ENCODE results near the gene PLAAT1. TPM values are rescaled to one million over a fixed set of nuclear protein-coding genes. Genes with fewer than 3 reads are reported as not detected.

PLAAT1 gene
- total RNA-seq, 1 experiment from 2014 or later: not detected

GRCh38 chr3:193230610-193231009 is 10.4 kb upstream of the PLAAT1 start:
- H3K27me3 ChIP-seq (ENCODE audit: insufficient read depth, low read length): peaks cover 32% of the 10 kb centered on the region; the same call in 1 of the 2 replicates
- no peaks in the 10 kb centered on the region for H4K20me1 ChIP-seq (ENCODE audit: insufficient read depth)
- no peak overlapping the region for H3K27ac ChIP-seq (ENCODE audit: low read depth, low read length)
- TF ChIP-seq, protein P1, sequence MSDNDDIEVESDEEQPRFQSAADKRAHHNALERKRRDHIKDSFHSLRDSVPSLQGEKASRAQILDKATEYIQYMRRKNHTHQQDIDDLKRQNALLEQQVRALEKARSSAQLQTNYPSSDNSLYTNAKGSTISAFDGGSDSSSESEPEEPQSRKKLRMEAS (IDR thresholded peaks at IDR 0.05): no peak
- TF ChIP-seq FOSL1 (IDR thresholded peaks at IDR 0.05; ENCODE audit: low read depth): no peak
- TF ChIP-seq, protein P2, sequence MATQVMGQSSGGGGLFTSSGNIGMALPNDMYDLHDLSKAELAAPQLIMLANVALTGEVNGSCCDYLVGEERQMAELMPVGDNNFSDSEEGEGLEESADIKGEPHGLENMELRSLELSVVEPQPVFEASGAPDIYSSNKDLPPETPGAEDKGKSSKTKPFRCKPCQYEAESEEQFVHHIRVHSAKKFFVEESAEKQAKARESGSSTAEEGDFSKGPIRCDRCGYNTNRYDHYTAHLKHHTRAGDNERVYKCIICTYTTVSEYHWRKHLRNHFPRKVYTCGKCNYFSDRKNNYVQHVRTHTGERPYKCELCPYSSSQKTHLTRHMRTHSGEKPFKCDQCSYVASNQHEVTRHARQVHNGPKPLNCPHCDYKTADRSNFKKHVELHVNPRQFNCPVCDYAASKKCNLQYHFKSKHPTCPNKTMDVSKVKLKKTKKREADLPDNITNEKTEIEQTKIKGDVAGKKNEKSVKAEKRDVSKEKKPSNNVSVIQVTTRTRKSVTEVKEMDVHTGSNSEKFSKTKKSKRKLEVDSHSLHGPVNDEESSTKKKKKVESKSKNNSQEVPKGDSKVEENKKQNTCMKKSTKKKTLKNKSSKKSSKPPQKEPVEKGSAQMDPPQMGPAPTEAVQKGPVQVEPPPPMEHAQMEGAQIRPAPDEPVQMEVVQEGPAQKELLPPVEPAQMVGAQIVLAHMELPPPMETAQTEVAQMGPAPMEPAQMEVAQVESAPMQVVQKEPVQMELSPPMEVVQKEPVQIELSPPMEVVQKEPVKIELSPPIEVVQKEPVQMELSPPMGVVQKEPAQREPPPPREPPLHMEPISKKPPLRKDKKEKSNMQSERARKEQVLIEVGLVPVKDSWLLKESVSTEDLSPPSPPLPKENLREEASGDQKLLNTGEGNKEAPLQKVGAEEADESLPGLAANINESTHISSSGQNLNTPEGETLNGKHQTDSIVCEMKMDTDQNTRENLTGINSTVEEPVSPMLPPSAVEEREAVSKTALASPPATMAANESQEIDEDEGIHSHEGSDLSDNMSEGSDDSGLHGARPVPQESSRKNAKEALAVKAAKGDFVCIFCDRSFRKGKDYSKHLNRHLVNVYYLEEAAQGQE (IDR thresholded peaks at IDR 0.05; ENCODE audit: low read depth): no peak
- no peak for TF ChIP-seq ZFX (IDR thresholded peaks at IDR 0.05)
- no peaks in the 10 kb centered on the region for H3K79me2 ChIP-seq (ENCODE audit: insufficient read depth, low read length)
- no peak for DNase-seq (ENCODE audit: low read depth, low spot score)
- H3K9me3 ChIP-seq (ENCODE audit: control insufficient read depth in 1 of 2, insufficient read depth in 1 of 2, low read depth in 1 of 2, low read length in 2 of 2): no peaks in the 10 kb centered on the region
- intact Hi-C loops (cut with micrococcal nuclease): no loop called here
- RAD21 ChIA-PET (ENCODE audit: low non-redundant PET in 1 of 2, low total read pairs in 2 of 2, uncharacterized antibody in 2 of 2, unreplicated experiment in 2 of 2): no interaction called here
- H3K9me2 ChIP-seq (ENCODE audit: insufficient read depth): no peaks in the 10 kb centered on the region
- H3K4me2 ChIP-seq (ENCODE audit: low read length): no peak overlapping the region
- ATAC-seq: no peak
- H3K9ac ChIP-seq (ENCODE audit: low read length): no peak overlapping the region
- BruUV-seq (replicated peaks): no TSS peak
- no peak overlapping the region for H2AFZ ChIP-seq (ENCODE audit: low read depth, low read length, poor library complexity, severe bottlenecking)
- CTCF ChIA-PET: no interaction called here
- no peaks in the 10 kb centered on the region for H3K4me1 ChIP-seq (ENCODE audit: control insufficient read depth in 1 of 2, insufficient read depth in 2 of 2, low read length in 2 of 2)
- POLR2A ChIA-PET: no interaction called here
- H3K36me3 ChIP-seq (ENCODE audit: control insufficient read depth in 1 of 2, insufficient read depth in 2 of 2, low read length in 2 of 2): no peaks in the 10 kb centered on the region
- H3K4me3 ChIP-seq (replicated peaks in 1 of 2; ENCODE audit: low read depth in 1 of 2, low read length in 2 of 2): no peak overlapping the region

DNA sequence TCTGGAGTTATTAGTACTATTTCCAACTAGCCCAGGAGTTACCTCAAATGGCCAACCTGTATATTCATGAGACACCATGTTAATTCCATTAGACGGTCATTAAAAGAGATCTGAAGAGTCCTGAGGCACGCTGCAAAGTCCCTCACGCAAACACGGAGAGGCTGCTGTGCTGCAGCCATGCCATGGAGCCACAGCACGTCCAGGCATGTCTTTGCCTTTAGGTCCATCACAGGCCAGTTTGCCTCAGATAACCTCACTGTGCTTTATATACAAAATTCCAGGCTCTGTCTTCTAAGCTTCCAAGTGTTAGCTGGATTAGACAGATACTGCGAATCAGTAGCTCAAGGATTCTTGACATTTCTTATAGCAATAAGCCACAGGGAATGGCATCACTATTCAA is 9.8 kb upstream of the PLAAT1 start:
- intact Hi-C loops (cut with micrococcal nuclease): no loop called here
- H3K36me3 ChIP-seq (ENCODE audit: control insufficient read depth in 1 of 2, insufficient read depth in 2 of 2, low read length in 2 of 2): no peaks in the 10 kb centered on the region
- ATAC-seq (no peak), DNase-seq (ENCODE audit: low read depth, low spot score) (no peak)
- H3K27me3 ChIP-seq (ENCODE audit: insufficient read depth, low read length): peaks cover 26% of the 10 kb centered on the region; the same call in 1 of the 2 replicates
- H2AFZ ChIP-seq (ENCODE audit: low read depth, low read length, poor library complexity, severe bottlenecking): no peak overlapping the region
- H3K9me3 ChIP-seq (ENCODE audit: control insufficient read depth in 1 of 2, insufficient read depth in 1 of 2, low read depth in 1 of 2, low read length in 2 of 2): no peaks in the 10 kb centered on the region
- BruUV-seq (replicated peaks): no TSS peak
- no peak overlapping the region for H3K27ac ChIP-seq (ENCODE audit: low read depth, low read length)
- H3K4me2 ChIP-seq (ENCODE audit: low read length): no peak overlapping the region
- no peak overlapping the region for H3K4me3 ChIP-seq (replicated peaks in 1 of 2; ENCODE audit: low read depth in 1 of 2, low read length in 2 of 2)
- no peaks in the 10 kb centered on the region for H3K9me2 ChIP-seq (ENCODE audit: insufficient read depth)
- ChIA-PET CTCF (no interaction called here), RAD21 (ENCODE audit: low non-redundant PET in 1 of 2, low total read pairs in 2 of 2, uncharacterized antibody in 2 of 2, unreplicated experiment in 2 of 2) (no interaction called here), POLR2A (no interaction called here)
- H3K4me1 ChIP-seq (ENCODE audit: control insufficient read depth in 1 of 2, insufficient read depth in 2 of 2, low read length in 2 of 2): no peaks in the 10 kb centered on the region
- H4K20me1 ChIP-seq (ENCODE audit: insufficient read depth): no peaks in the 10 kb centered on the region
- no peaks in the 10 kb centered on the region for H3K79me2 ChIP-seq (ENCODE audit: insufficient read depth, low read length)
- no peak overlapping the region for H3K9ac ChIP-seq (ENCODE audit: low read length)
- TF ChIP-seq POLR2AphosphoS5 (IDR thresholded peaks at IDR 0.05; ENCODE audit: low read depth, low read length) (no peak), FOSL1 (IDR thresholded peaks at IDR 0.05; ENCODE audit: low read depth) (no peak), CEBPB (IDR thresholded peaks at IDR 0.05; ENCODE audit: low read depth) (no peak), EGR1 (IDR thresholded peaks at IDR 0.05; ENCODE audit: low read depth) (no peak), CBX3 (IDR thresholded peaks at IDR 0.05; ENCODE audit: low read depth) (no peak), CTCF (IDR thresholded peaks at IDR 0.05 in 2 of 3, conservative IDR thresholded peaks at IDR 0.05 in 1 of 3; ENCODE audit: borderline replicate concordance in 1 of 3, insufficient read depth in 1 of 3, low read depth in 2 of 3, low read length in 2 of 3) (no peak)
- TF ChIP-seq, protein P2 (IDR thresholded peaks at IDR 0.05; ENCODE audit: low read depth): no peak
